ENCODE results near the gene ANKMY1. TPM values are rescaled to one million over a fixed set of nuclear protein-coding genes. Genes with fewer than 3 reads are reported as not detected.

Gene ANKMY1
- total and polyA plus RNA-seq, 2 experiments from 2014 or later, result 5.1 to 10.1 TPM

- H3K79me2 ChIP-seq (ENCODE audit: insufficient read depth), result no peaks in the 10 kb centered on the region
- DNase-seq, result no peak
Observed at GRCh38 chr2:240465268-240465764, 92.5 kb downstream of the ANKMY1 start.

GRCh38 chr2:240464514-240465241 lies 93.1 kb downstream of the ANKMY1 start:
- no peaks in the 10 kb centered on the region for H3F3A ChIP-seq (ENCODE audit: insufficient read depth)
- no peaks in the 10 kb centered on the region for H3K36me3 ChIP-seq (ENCODE audit: low read depth)
- in situ Hi-C loops (cut with MboI), result no loop called here
- no peaks in the 10 kb centered on the region for H3K79me2 ChIP-seq (ENCODE audit: insufficient read depth)
- WGBS, 2 experiments (ENCODE audit: low coverage in 1 of 2, low lambda C conversion rate in 2 of 2, missing lambda C conversion rate in 2 of 2), result 96 to 98% methylated on average over 41 to 43 of the region's 43 CpGs
- no peaks in the 10 kb centered on the region for H4K20me1 ChIP-seq (ENCODE audit: insufficient read depth)
- no peak overlapping the region for H3K4me3 ChIP-seq
- no peak overlapping the region for H3K4me2 ChIP-seq (ENCODE audit: unreplicated experiment)
- no peak for DNase-seq
- H2AFZ ChIP-seq, result no peak overlapping the region
- no peaks in the 10 kb centered on the region for H3K9me3 ChIP-seq (ENCODE audit: low read depth)
- TF ChIP-seq EZH2 (IDR thresholded peaks at IDR 0.05; ENCODE audit: insufficient read depth, poor library complexity, severe bottlenecking), result no peak
- no peak for TF ChIP-seq EZH2phosphoT487 (IDR thresholded peaks at IDR 0.05; ENCODE audit: insufficient read depth, low read depth)
- no peaks in the 10 kb centered on the region for H3K9me2 ChIP-seq (ENCODE audit: insufficient read depth)
- no peaks in the 10 kb centered on the region for H3K27me3 ChIP-seq (replicated peaks; ENCODE audit: insufficient read depth)
- H3K4me1 ChIP-seq (ENCODE audit: insufficient read depth), result no peaks in the 10 kb centered on the region
- no peak overlapping the region for H3K27ac ChIP-seq
- H3K9ac ChIP-seq, result no peak overlapping the region

More at GRCh38 chr2:240465268-240465764, 92.5 kb downstream of the ANKMY1 start:
- Histone ChIP-seq H3F3A (ENCODE audit: insufficient read depth) (no peaks in the 10 kb centered on the region), H2AFZ (no peak overlapping the region), H3K27ac (no peak overlapping the region), H3K9me2 (ENCODE audit: insufficient read depth) (no peaks in the 10 kb centered on the region), H3K9ac (no peak overlapping the region), H3K27me3 (replicated peaks; ENCODE audit: insufficient read depth) (no peaks in the 10 kb centered on the region), H3K4me3 (no peak overlapping the region), H3K4me1 (ENCODE audit: insufficient read depth) (no peaks in the 10 kb centered on the region), H3K36me3 (ENCODE audit: low read depth) (no peaks in the 10 kb centered on the region), H4K20me1 (ENCODE audit: insufficient read depth) (no peaks in the 10 kb centered on the region), H3K9me3 (ENCODE audit: low read depth) (no peaks in the 10 kb centered on the region), H3K4me2 (ENCODE audit: unreplicated experiment) (no peak overlapping the region)
- in situ Hi-C loops (cut with MboI), result no loop called here
- 95 to 96% methylated on average over 20 to 22 of the region's 22 CpGs for WGBS, 2 experiments (ENCODE audit: low coverage in 1 of 2, low lambda C conversion rate in 2 of 2, missing lambda C conversion rate in 2 of 2)
- TF ChIP-seq EZH2phosphoT487 (IDR thresholded peaks at IDR 0.05; ENCODE audit: insufficient read depth, low read depth) (no peak), EZH2 (IDR thresholded peaks at IDR 0.05; ENCODE audit: insufficient read depth, poor library complexity, severe bottlenecking) (no peak)

GRCh38 chr2:240463866-240464481 lies 93.8 kb downstream of the ANKMY1 start:
- Histone ChIP-seq H4K20me1 (ENCODE audit: insufficient read depth) (no peaks in the 10 kb centered on the region), H3K79me2 (ENCODE audit: insufficient read depth) (no peaks in the 10 kb centered on the region), H3K27ac (no peak overlapping the region), H2AFZ (no peak overlapping the region), H3K9me3 (ENCODE audit: low read depth) (no peaks in the 10 kb centered on the region), H3K9ac (no peak overlapping the region), H3K4me2 (ENCODE audit: unreplicated experiment) (no peak overlapping the region), H3K36me3 (ENCODE audit: low read depth) (no peaks in the 10 kb centered on the region), H3K4me1 (ENCODE audit: insufficient read depth) (no peaks in the 10 kb centered on the region), H3K9me2 (ENCODE audit: insufficient read depth) (no peaks in the 10 kb centered on the region), H3K27me3 (replicated peaks; ENCODE audit: insufficient read depth) (no peaks in the 10 kb centered on the region), H3F3A (ENCODE audit: insufficient read depth) (no peaks in the 10 kb centered on the region), H3K4me3 (no peak overlapping the region)
- no peak for DNase-seq
- in situ Hi-C loops (cut with MboI), result no loop called here
- 95 to 96% methylated on average over 21 of the region's 21 CpGs for WGBS, 2 experiments (ENCODE audit: low coverage in 1 of 2, low lambda C conversion rate in 2 of 2, missing lambda C conversion rate in 2 of 2)
- TF ChIP-seq EZH2phosphoT487 (IDR thresholded peaks at IDR 0.05; ENCODE audit: insufficient read depth, low read depth) (no peak), EZH2 (IDR thresholded peaks at IDR 0.05; ENCODE audit: insufficient read depth, poor library complexity, severe bottlenecking) (no peak)

GRCh38 chr2:240463274-240463865 lies 94.4 kb downstream of the ANKMY1 start:
- no peak overlapping the region for H3K4me2 ChIP-seq (ENCODE audit: unreplicated experiment)
- H4K20me1 ChIP-seq (ENCODE audit: insufficient read depth), result no peaks in the 10 kb centered on the region
- no peaks in the 10 kb centered on the region for H3K36me3 ChIP-seq (ENCODE audit: low read depth)
- H3K79me2 ChIP-seq (ENCODE audit: insufficient read depth), result no peaks in the 10 kb centered on the region
- no peaks in the 10 kb centered on the region for H3F3A ChIP-seq (ENCODE audit: insufficient read depth)
- peak; percentile 20 for DNase-seq
- 92 to 93% methylated on average over 17 to 19 of the region's 22 CpGs for WGBS, 2 experiments (ENCODE audit: low coverage in 1 of 2, low lambda C conversion rate in 2 of 2, missing lambda C conversion rate in 2 of 2)
- H2AFZ ChIP-seq, result no peak overlapping the region
- no peaks in the 10 kb centered on the region for H3K9me2 ChIP-seq (ENCODE audit: insufficient read depth)
- no peaks in the 10 kb centered on the region for H3K9me3 ChIP-seq (ENCODE audit: low read depth)
- no peak overlapping the region for H3K27ac ChIP-seq
- no peak overlapping the region for H3K9ac ChIP-seq
- in situ Hi-C loops (cut with MboI), result no loop called here
- H3K4me1 ChIP-seq (ENCODE audit: insufficient read depth), result no peaks in the 10 kb centered on the region
- TF ChIP-seq EZH2 (IDR thresholded peaks at IDR 0.05; ENCODE audit: insufficient read depth, poor library complexity, severe bottlenecking), result no peak
- TF ChIP-seq EZH2phosphoT487 (IDR thresholded peaks at IDR 0.05; ENCODE audit: insufficient read depth, low read depth), result no peak
- no peak overlapping the region for H3K4me3 ChIP-seq
- no peaks in the 10 kb centered on the region for H3K27me3 ChIP-seq (replicated peaks; ENCODE audit: insufficient read depth)
